Karpas-422 (cell line): ENCODE measurements around the gene RPSA. TPM values are rescaled to one million over a fixed set of nuclear protein-coding genes. Genes with fewer than 3 reads are reported as not detected.
"Not testable (repeated sequence)": the region's sequence is repeated elsewhere in the genome, so short reads cannot be mapped to it uniquely, and the experiment has no call there.

ENCODE experiments used
- DNase-seq: peaks from one replicate; pipeline ENCODE4 v3.0.0-alpha.2; 2015
- H2AFZ ChIP-seq: fragments of 200-600 bp; sonication (generic); 2 replicates; pipeline ENCODE4 v1.6.1; 2014; ENCODE audit warnings: antibody characterized with exemption, low read length, mixed read lengths
- H3K27ac ChIP-seq: fragments of 200-600 bp; sonication (generic); 2 replicates; pipeline ENCODE4 v1.5.1; 2014; ENCODE audit warnings: mild to moderate bottlenecking, low read length, moderate library complexity
- H3K27me3 ChIP-seq: fragments of 200-600 bp; sonication (generic); 2 replicates; pipeline ENCODE4 v1.6.1; 2014; ENCODE audit warnings: low read length, mixed read lengths
- H3K36me3 ChIP-seq: fragments of 200-600 bp; sonication (generic); 2 replicates; pipeline ENCODE4 v1.6.1; 2014; ENCODE audit warnings: low read length, mixed read lengths; ENCODE audit not compliant: insufficient read depth
- H3K4me1 ChIP-seq: fragments of 200-600 bp; sonication (generic); 2 replicates; pipeline ENCODE4 v1.6.1; 2014; ENCODE audit warnings: mild to moderate bottlenecking, low read length, mixed read lengths
- H3K4me2 ChIP-seq: fragments of 200-600 bp; sonication (generic); 2 replicates; pipeline ENCODE4 v1.6.1; 2014; ENCODE audit warnings: low read length, low read depth, mild to moderate bottlenecking; ENCODE audit not compliant: poor library complexity, severe bottlenecking
- H3K4me3 ChIP-seq: fragments of 200-600 bp; sonication (generic); 2 replicates; pipeline ENCODE4 v1.5.1; 2014; ENCODE audit warnings: mild to moderate bottlenecking, antibody characterized with exemption, low read length, mixed read lengths
- H3K79me2 ChIP-seq: fragments of 200-600 bp; sonication (generic); 2 replicates; pipeline ENCODE4 v1.6.1; 2014; ENCODE audit warnings: mild to moderate bottlenecking, low read length, mixed read lengths
- H3K9ac ChIP-seq: fragments of 200-600 bp; sonication (generic); 2 replicates; pipeline ENCODE4 v1.6.0; 2014; ENCODE audit warnings: low read length
- H3K9me2 ChIP-seq: fragments of 200-600 bp; sonication (generic), shearing (Covaris generic); replicated peaks from 2 replicates; pipeline ENCODE4 v1.6.0; 2014; ENCODE audit warnings: mild to moderate bottlenecking, low read length, moderate library complexity; ENCODE audit not compliant: insufficient read depth
- H3K9me3 ChIP-seq: fragments of 300-700, 200-600 bp; sonication (generic); 2 replicates; pipeline ENCODE4 v1.6.1; 2014; ENCODE audit warnings: low read length, mixed read lengths
- H4K20me1 ChIP-seq: fragments of 200-600 bp; sonication (generic); 2 replicates; pipeline ENCODE4 v1.6.1; 2014; ENCODE audit warnings: mild to moderate bottlenecking, antibody characterized with exemption, low read length, low read depth; ENCODE audit not compliant: insufficient read depth
- small RNA-seq: library from RNA; depleted of rRNA; stranded (forward); fragments of <200 nt; gene quantifications from one replicate; pipeline ENCODE3, GENCODE V24; 2014
- total RNA-seq: library from RNA; depleted of rRNA; stranded (reverse); fragments of >200 nt; shearing (Covaris generic); gene quantifications from 2 replicates; pipeline ENCODE4 v1.2.3, GENCODE V29; 2014; ENCODE audit warnings: low replicate concordance; rRNA removed

RPSA gene
- total RNA-seq, 1 experiment from 2014 or later, result 2,497 TPM

GRCh38 chr3:39458579-39458978 lies 52.1 kb downstream of the RPSA start:
- H3K36me3 ChIP-seq, DNase-seq, H3K9me3 ChIP-seq, H3K4me1 ChIP-seq, H3K9ac ChIP-seq, H3K27me3 ChIP-seq, H2AFZ ChIP-seq, H3K79me2 ChIP-seq, H3K4me3 ChIP-seq, H3K4me2 ChIP-seq, H3K9me2 ChIP-seq, H3K27ac ChIP-seq, H4K20me1 ChIP-seq: not testable (repeated sequence)

- no peaks in the 10 kb centered on the region for H4K20me1 ChIP-seq
- H3K27me3 ChIP-seq, result no peaks in the 10 kb centered on the region
- H3K4me2 ChIP-seq, result no peak overlapping the region
- no peak overlapping the region for H3K9ac ChIP-seq
- no peak for DNase-seq
- no peaks in the 10 kb centered on the region for H3K9me3 ChIP-seq
- no peaks in the 10 kb centered on the region for H3K4me1 ChIP-seq
- no peak overlapping the region for H3K4me3 ChIP-seq
- H3K9me2 ChIP-seq, result no peaks in the 10 kb centered on the region
- no peaks in the 10 kb centered on the region for H3K79me2 ChIP-seq
- H3K27ac ChIP-seq, result no peak overlapping the region
- no peaks in the 10 kb centered on the region for H3K36me3 ChIP-seq
- H2AFZ ChIP-seq, result no peak overlapping the region
Measured at GRCh38 chr3:39460677-39461076, 54.2 kb downstream of the RPSA start.

Small RNAs within 50 kb of the gene (small RNA-seq; reads per million reads assigned to genes)
- gene SNORA6 (not detected), gene SNORA62 (not detected)

Other genes starting within 250 kb of the RPSA start
- gene XIRP1, start 214.1 kb upstream of the RPSA start, total RNA-seq, result not detected in 2 replicates
- gene CX3CR1, start 126.7 kb upstream of the RPSA start, total RNA-seq, result 0.48 TPM in 1 of 2 replicates, not detected in the other
- gene CCR8, start 77.0 kb upstream of the RPSA start, total RNA-seq, result not detected in 2 replicates
- gene SLC25A38, start 23.4 kb upstream of the RPSA start, total RNA-seq, result 38.5 and 54.6 TPM in 2 replicates
- not detected in 2 replicates for gene MOBP, start 61.0 kb downstream of the RPSA start, total RNA-seq